Endothelial cell (in vitro differentiated cells): Measurements from ENCODE around the gene OR8U1. TPM values are rescaled to one million over a fixed set of nuclear protein-coding genes. Genes with fewer than 3 reads are reported as not detected.

Experiments used
- DNase-seq: peaks from one replicate; pipeline ENCODE4 v3.0.0; 2021; ENCODE audit warnings: low spot score
- H3K27ac Mint-ChIP-seq: one replicate; pipeline ENCODE4 v1.8.0; 2021; ENCODE audit warnings: mixed read lengths, inconsistent platforms; ENCODE audit not compliant: unreplicated experiment
- H3K27me3 Mint-ChIP-seq: one replicate; pipeline ENCODE4 v1.8.0; 2021; ENCODE audit warnings: mild to moderate bottlenecking, moderate library complexity, mixed read lengths, inconsistent platforms; ENCODE audit not compliant: unreplicated experiment
- H3K36me3 Mint-ChIP-seq: one replicate; pipeline ENCODE4 v1.8.0; 2021; ENCODE audit warnings: mild to moderate bottlenecking, low read depth, mixed read lengths, inconsistent platforms; ENCODE audit not compliant: unreplicated experiment
- H3K4me1 Mint-ChIP-seq: one replicate; pipeline ENCODE4 v1.8.0; 2021; ENCODE audit warnings: mild to moderate bottlenecking, mixed read lengths, inconsistent platforms; ENCODE audit not compliant: unreplicated experiment
- H3K4me3 Mint-ChIP-seq: one replicate; pipeline ENCODE4 v1.8.0; 2021; ENCODE audit warnings: mild to moderate bottlenecking, mixed read lengths, inconsistent platforms; ENCODE audit not compliant: unreplicated experiment
- H3K9me3 Mint-ChIP-seq: one replicate; pipeline ENCODE4 v1.8.0; 2021; ENCODE audit warnings: mixed read lengths, inconsistent platforms; ENCODE audit not compliant: unreplicated experiment
- CTCF ChIP-seq: fragments of 200-600 bp; sonication (generic); IDR thresholded peaks from one replicate; pipeline ENCODE4 v1.5.0; 2021; ENCODE audit warnings: antibody characterized with exemption; ENCODE audit not compliant: unreplicated experiment
- total RNA-seq: library from RNA; stranded (reverse); fragmentation: NEBNext Ultra II Directional; extraction: Animal tissue kit (Norgen Biotek cat#: 25700); gene quantifications from one replicate; pipeline ENCODE4 v1.2.1, GENCODE V29; 2021; ENCODE audit not compliant: unreplicated experiment

The OR8U1 gene
- total RNA-seq, 1 donor from 2014 or later = not detected

GRCh38 chr11:56404393-56404792, 29.0 kb downstream of the OR8U1 start:
- TF ChIP-seq CTCF = no peak
- Mint-ChIP-seq H3K36me3 (no peaks in the 10 kb centered on the region), H3K4me3 (no peak overlapping the region), H3K4me1 (no peaks in the 10 kb centered on the region), H3K27ac (no peak overlapping the region), H3K9me3 (no peaks in the 10 kb centered on the region), H3K27me3 (no peaks in the 10 kb centered on the region)
- no peak for DNase-seq

GRCh38 chr11:56410801-56411200, 35.4 kb downstream of the OR8U1 start:
- TF ChIP-seq CTCF = no peak

GRCh38 chr11:56412396-56412795, 37.0 kb downstream of the OR8U1 start, which contains the start of gene OR5AL1:
OR5AL1 (plus strand) TSS chr11:56412696.
- Mint-ChIP-seq H3K36me3 (no peaks in the 10 kb centered on the region), H3K9me3 (no peaks in the 10 kb centered on the region), H3K27ac (no peak within 1 kb of the TSS), H3K4me3 (no peak within 1 kb of the TSS), H3K4me1 (no peaks in the 10 kb centered on the region), H3K27me3 (no peaks in the 10 kb centered on the region)
- no peak for DNase-seq
- no peak for TF ChIP-seq CTCF

More at GRCh38 chr11:56410801-56411200, 35.4 kb downstream of the OR8U1 start:
- H3K27me3 Mint-ChIP-seq = no peaks in the 10 kb centered on the region
- H3K4me3 Mint-ChIP-seq = no peak overlapping the region
- no peak for DNase-seq
- H3K9me3 Mint-ChIP-seq = no peaks in the 10 kb centered on the region
- no peaks in the 10 kb centered on the region for H3K36me3 Mint-ChIP-seq
- no peak overlapping the region for H3K27ac Mint-ChIP-seq
- H3K4me1 Mint-ChIP-seq = no peaks in the 10 kb centered on the region

Other genes starting within 250 kb of the OR8U1 start
- gene OR8J3, start 235.4 kb upstream of the OR8U1 start, total RNA-seq = not detected
- gene OR8K5, start 215.3 kb upstream of the OR8U1 start, total RNA-seq = not detected
- gene OR5J2, start 199.0 kb upstream of the OR8U1 start, total RNA-seq = not detected
- gene OR5T2, start 141.4 kb upstream of the OR8U1 start, total RNA-seq = not detected
- not detected for gene OR5T3, start 123.4 kb upstream of the OR8U1 start, total RNA-seq
- gene OR5T1, start 101.5 kb upstream of the OR8U1 start, total RNA-seq = not detected
- gene OR8H1, start 83.4 kb upstream of the OR8U1 start, total RNA-seq = not detected
- not detected for gene OR8K3, start 60.5 kb upstream of the OR8U1 start, total RNA-seq
- not detected for gene OR8K1, start 29.6 kb upstream of the OR8U1 start, total RNA-seq
- gene OR8J1, start 21.3 kb upstream of the OR8U1 start, total RNA-seq = not detected
- gene OR5AL1, start 37.1 kb downstream of the OR8U1 start, total RNA-seq = not detected
- not detected for gene OR5M3, start 97.7 kb downstream of the OR8U1 start, total RNA-seq
- gene OR5M8, start 115.7 kb downstream of the OR8U1 start, total RNA-seq = not detected
- gene OR5M11, start 167.6 kb downstream of the OR8U1 start, total RNA-seq = not detected
- gene OR5M10, start 202.1 kb downstream of the OR8U1 start, total RNA-seq = not detected
- gene OR5M1, start 239.2 kb downstream of the OR8U1 start, total RNA-seq = not detected